Amniotic stem cell (primary cell): ENCODE measurements around the gene NR6A1.
"Not testable (repeated sequence)": the region's sequence is repeated elsewhere in the genome, so short reads cannot be mapped to it uniquely, and the experiment has no call there.

ENCODE experiments used
- DNase-seq: peaks from one replicate; lab custom pipeline; 2025; lab: John Stamatoyannopoulos, UW

Gene NR6A1

DNA sequence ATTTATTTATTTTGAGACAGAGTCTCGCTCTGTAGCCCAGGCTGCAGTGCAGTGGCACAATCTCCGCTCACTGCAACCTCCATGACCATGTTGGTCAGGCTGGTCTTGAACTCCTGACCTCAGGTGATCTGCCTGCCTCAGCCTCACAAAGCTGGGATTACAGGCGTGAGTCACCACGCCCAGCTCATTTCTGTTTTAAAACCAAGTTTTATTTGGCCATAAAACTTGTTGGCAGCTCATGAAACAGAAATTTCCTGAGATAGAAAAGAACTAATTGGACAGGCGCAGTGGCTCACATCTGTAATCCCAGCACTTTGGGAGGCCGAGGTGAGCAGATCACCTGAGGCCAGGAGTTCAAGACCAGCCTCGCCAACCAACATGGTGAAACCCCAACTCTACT, 155.3 kb downstream of the NR6A1 start:
- DNase-seq = not testable (repeated sequence)

DNA sequence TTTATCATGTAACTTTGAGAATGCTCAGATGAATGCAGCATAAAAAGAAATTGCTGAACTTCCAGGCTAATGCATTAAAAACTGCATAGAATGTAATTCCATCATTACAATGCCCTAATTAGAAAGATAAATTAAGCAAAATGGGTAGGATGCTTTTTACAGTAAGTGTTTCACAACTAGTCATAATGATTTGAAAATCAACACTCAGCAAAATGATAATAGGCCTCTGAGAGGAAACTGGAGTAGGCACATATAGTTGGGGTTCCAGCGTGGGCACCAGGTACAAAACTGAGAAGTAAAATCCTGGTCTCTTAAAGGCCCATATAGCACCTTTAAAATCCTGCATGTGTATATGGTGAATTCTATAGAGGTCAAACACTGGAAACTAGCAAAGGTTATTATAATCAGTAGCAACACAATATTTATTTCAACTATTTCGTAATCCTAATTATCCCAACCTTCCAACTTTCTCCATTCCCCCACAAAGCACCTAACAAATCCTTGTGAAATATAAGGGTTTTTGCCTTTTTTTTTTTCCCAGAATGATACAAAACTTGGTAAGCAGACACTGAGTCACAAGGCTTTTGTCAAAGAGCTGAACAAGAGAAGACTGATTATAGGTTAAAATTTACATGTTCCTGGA, 155.9 kb downstream of the NR6A1 start:
- DNase-seq = no peak

DNA sequence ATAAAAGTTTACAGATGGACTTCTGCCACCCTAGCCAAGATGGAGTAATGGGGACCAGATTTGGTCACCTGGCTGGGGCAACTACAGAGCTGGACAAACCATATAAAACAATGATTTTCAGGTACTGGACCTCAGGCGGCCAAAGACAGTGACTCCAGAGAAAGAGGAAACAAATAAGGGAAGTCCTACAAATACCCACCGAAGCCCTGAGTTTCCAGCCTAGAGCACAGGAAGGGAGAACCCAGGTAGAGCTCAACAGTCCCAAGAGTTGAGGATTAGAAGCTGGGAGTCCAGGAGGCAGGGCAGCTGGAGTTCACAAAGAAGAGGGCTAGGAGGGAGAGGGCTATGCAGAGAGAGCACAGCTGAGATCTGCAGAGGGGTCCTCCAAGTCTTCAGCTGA, 157.3 kb downstream of the NR6A1 start:
- no peak for DNase-seq

DNA sequence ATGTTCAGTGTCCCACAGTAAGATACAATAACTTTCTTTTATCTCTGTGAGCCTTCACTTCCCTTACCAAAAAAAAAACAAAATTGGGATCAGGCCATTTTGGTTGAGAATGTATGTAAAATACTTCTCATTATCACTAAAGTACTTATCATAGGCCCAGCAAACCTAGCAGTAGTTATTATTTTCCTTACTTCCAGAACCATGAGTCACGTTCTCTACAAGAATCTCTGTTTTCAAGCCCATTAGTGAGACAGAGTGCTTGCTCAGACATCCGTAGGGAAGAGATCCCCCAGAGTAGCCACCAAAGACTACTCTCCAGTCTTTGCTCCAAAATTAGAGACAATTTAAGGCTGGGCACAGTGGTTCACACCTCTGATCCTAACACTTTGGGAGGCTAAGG, 160.0 kb downstream of the NR6A1 start:
- no peak for DNase-seq

DNA sequence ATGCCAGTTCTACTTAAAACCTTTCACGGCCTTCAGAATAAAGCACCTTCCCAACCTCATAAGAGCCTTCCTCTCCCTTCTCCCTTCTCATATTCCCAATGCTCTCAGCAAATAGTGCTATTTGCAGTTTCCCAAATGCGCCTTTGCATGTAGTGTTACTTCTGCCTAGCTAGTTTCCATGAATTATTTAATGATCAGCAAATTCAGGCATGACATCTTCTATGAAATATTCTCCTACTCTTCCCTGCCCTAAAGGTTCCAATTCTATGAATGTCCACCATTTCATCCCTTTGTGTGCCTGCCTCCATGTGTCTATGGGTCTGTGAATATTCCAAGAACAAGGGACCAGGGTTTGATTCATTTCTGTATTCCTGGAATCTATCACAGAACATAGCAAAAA, 165.1 kb downstream of the NR6A1 start:
- no peak for DNase-seq

DNA sequence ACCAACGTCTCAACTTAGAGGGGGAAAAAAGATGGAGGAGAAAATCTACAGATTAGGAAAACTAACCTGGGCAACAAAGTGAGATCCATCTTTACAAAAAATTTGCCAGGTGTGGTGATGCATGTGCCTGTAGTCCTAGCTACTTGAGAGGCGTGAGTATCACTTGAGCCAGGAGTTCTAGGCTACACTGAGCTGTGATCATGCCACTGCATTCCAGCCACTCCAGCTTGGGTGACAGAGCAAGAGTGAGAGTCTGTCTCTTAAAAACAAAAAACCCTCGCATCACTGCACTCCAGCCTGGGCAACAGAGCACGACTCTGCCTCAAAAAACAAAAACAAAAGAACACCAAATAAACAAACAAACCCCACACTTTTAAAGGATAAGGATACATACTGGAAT, 165.9 kb downstream of the NR6A1 start:
- no peak for DNase-seq

DNA sequence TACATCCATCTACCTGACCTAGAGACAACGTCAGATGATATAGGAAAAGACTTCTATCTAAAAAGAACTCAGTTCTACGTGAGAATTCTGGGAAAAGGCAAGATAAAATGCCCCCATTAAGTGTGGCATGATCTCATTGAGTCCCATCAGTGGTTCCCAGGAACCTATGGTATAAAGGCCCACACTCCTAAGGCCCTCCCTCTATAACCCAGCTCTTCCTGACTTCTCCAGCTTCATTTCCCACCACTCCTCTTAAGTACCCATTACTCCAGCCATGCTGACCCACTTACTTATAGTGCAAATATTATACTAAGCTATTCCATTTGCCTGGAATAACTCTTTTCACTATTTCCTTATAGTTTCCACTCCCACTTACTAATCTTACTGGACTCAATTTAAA, 168.5 kb downstream of the NR6A1 start:
- DNase-seq = no peak

DNA sequence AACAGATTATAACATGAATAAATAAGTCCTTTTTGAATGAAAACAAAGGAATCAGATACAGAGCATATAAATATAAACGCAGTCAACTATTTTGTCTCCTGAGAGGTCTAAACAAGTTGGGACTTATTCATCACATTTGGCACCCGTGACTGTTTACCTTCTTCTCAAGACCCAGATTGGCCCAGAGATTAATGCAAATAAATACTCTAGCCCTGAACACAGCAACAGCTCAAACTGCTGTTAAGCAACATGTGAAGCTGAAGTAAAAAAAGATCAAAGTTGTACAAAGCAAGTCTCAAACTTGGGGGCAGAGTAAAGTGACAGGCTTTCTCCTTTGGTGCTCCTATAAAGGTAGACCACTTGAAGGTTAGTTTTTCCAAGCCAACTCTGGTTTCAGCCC, 168.9 kb downstream of the NR6A1 start:
- no peak for DNase-seq

DNA sequence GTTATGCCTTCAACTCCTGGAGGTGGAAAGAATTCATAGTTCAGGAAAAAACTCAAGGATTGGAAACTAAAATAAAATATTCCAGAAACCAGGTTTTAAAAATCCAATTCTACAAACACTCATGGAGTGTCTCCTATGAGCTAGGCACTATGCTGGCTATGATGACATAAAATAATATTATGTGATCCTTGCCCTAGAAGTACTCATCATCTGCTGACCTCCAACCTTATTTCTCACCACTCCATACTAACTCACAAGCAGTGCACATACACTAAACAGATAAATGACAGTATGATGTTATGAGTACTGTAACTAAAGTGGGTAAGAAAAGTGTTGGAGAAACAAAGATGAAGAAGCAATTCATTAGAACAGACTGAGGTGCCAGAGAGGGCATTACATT, 170.7 kb downstream of the NR6A1 start:
- DNase-seq = no peak

DNA sequence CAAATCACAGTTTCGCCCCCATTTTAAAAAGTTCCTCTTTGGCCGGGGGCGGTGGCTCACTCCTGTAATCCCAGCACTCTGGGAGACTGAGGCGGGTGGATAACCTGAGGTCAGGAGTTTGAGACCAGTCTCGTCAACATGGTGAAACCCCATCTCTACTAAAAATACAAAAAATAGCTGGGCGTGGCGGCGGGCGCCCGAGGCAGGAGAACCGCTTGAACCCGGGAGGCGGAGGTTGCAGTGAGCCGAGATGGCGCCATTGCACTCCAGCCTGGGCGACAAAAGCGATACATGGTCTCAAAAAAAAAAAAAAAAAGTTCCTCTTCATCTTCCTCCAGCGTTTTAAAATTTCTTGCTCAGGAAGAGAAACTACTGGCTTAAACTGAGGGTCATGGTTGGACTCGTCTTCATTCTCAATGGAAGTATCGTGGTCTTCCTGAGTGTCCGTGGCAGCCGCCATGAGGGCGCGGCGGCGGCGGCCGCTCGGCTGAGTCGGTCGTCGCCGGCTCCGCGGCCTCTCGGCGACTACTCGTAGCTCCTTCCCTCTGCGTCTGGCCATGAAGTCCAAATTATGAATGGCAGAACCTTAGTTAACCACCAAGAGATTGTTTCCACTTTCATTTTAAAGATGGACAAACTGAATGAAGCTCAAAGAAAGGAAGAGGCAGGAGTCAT, 171.9 kb downstream of the NR6A1 start:
- no peak for DNase-seq

DNA sequence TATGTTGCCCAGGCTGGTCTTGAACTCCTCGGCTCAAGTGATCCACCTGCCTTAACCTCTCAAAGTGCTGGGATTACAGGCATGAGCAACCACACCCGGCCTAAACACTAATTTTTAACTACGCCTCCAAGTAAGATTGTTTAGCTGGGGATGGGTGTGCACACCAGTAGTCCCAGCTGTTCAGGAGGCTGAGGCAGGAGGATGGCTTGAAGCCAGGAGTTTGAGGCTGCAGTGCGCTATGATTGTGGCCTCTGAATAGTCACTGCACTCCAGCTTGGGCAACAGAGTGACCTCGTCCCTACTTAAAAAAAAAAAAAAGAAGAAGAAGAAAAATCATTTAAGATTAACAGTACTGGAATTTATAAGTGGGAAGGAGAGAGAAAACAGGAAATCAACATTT, 173.1 kb downstream of the NR6A1 start:
- no peak for DNase-seq

DNA sequence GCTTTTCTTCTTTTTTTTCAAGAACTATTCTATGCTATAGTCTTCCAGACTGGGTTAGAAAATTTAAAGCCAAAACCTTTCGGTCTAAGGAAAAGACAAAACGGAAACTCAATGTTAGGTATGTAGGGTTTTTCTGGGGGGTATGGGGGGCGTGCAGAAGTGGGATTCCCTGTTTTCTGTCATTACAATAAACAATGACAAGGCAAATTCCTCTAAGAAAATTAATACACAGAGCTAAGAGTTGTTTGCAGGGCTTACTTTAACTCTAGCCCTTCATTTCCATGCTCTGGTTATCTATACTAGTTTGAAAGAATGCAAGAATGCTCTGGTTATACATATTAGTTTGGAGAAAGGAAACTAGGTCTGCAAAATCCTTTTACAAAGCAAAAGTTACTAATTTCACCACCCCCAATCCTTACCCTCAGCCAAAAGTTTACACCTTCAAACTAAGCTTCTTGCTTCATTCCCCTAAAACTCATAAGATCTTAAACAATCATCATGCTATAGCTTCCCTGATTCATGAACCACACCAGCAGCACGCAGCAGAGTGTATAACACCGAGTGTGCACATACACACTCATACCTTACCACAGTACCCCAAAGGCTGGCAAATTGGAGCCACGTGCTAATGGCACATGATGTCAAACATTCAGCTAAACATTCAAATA, 174.8 kb downstream of the NR6A1 start:
- no peak for DNase-seq

DNA sequence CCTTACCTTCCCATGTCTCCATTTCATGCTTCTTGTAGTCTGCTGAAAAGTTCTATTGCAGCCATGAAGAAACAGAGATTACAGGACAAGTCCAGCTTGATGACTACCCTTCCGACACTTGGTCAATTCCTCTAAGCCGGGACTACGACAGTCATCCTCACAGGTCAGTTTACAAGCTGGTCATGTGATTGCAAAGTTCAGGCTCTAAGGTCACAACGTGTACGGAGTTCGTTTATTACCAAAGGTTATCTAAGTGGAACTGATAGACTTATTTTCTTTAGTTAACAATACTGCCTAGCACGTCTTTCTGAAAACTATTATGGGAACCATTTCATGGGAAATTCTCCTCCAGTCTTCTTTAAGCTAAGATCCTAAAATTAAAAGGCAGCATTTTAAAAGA, 175.4 kb downstream of the NR6A1 start:
- DNase-seq = no peak

DNA sequence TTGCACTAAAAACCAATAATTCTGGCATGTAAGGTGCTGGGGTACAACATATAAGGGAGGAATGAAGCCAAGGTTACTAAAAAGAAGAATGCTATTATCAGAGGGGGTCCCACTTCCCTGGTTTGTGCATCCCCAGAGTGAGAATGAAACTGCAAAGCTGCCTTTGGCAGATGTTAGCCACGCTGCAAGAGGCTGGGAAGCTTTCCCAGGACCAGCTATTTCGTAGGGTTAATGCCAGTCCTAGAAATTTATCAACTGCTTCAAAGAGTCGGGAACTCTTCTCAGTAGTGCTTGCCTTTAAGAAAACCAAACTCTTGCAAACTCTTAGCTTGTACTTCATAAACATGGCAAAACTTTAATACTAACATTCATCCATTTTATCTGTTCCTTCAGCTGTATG, 176.4 kb downstream of the NR6A1 start:
- DNase-seq = no peak

DNA sequence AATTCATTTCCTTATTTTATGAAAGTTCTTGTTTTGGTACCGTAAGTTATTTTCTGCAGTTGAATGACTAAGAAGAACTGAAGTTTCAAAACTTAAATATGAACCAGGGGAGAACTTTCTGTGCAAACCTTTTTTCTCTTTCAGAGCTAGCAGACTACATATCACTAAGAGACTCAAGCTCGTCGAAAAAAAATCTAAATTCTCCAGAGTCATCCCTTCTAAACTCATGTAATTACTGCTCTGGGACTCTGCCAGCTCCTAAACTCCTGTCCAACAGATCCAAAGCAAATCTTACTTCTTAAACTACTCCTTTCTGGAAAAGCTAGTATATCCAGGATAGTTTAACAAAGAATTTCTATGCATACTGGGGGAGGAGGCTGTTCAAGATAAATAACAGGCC, 176.9 kb downstream of the NR6A1 start:
- DNase-seq = no peak

DNA sequence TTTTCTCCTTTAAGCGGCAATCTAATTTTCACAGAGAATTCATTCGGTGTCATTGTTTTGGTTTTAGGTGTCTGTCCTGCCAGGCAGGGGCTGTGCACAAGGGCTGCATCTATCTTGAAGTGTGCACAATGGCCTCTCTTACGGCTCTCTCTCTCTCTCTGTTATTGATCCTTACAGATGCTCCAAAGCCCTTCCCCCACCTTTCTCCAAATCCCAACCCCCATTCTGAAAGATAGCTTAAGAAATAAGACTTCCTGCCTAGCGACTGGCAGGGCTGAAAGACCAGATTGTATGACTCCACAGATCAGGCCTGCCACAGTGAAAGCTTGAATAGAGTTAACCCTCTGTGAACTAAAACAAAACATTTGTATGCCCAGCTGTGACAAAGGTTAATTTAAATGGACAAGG, 177.5 kb downstream of the NR6A1 start:
- DNase-seq = no peak

DNA sequence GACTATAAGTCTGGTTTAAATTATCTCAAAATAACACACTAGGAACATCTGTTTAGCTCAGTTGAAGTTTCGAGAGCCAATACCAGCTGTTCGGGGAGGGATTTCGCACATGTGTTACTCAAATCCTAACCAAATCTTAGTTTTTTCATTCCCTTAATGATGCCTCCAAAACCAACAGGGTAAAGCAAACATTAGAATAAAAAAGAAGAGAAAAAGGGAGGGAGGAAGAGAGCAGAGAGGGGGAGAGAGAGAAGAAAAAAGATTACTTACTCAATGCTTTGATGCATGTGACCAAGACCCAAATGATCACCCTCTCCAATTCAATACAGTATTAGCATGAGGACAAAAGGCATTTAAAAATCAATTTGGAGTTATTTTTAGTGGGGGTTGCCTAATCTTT, 177.9 kb downstream of the NR6A1 start:
- no peak for DNase-seq

DNA sequence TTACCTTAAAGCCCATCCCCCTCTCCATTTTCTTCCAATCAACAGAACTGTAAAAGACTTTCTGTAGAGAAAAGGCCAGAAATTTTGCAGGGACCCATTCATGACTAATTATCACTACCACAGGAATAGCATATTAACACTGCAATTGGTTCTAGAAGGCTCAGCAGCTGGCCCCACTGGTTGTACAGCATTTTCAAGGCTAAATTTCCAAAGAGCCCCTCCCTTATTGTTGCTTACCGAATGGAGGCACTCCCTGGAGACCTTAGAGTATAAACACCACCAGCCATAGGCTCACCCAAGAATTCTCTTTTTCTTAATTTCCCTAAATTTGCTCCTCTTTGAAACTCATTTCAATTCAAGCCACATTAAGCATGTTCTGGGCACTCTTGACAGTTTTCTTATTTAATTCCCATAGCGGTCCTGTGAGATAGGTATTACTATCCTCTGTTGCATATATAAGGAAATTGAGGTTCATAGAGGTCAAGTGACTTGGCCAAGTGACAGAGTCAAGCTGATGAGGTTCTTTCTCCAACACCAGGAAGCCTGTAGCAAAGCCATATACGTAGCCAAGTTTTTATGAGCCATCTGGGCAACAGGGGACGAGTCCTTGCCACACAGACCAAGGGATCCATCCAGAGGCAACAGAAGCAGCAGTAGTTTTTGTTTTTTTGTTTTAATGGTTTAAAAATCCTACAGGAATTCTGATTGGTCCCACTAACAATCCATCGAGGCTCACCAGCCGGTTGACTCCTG, 180.0 kb downstream of the NR6A1 start:
- DNase-seq = no peak

DNA sequence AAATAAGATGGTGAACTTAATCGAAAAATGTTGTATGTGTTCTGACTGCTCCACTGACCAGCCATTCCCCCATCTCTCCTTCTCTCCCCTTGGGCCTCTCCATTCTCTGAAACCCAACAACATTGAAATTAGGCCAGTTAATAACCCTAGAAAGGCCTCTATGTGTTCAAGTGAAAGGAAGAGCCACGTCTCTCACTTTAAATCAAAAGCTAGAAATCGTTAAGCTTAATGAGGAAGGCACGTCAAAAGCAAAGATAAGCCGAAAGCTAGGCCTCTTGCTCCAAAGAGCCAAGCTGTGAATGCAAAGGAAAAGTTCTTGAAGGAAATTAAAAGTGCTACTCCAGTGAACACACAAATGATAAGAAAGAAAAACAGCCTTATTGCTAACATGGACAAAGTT, 186.5 kb downstream of the NR6A1 start:
- no peak for DNase-seq

DNA sequence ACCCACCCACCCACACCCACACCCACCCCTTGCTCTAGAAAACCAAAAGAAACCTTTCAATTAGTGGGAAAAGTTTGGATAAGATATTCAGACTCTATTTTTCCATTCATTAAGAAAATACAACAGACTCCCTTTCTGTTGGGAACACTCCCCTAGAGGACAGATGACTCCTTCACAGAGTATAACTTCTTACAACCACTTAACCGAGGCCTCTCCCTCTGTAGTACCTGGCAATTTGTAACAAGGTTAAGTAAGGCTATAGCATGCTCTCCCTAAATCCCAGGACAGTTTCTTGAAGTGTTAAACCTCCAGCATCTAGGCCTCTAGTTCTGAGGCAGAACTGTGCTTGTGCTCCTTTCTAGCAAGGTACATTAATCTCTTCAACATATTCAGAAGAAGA, 188.0 kb downstream of the NR6A1 start:
- no peak for DNase-seq

DNA sequence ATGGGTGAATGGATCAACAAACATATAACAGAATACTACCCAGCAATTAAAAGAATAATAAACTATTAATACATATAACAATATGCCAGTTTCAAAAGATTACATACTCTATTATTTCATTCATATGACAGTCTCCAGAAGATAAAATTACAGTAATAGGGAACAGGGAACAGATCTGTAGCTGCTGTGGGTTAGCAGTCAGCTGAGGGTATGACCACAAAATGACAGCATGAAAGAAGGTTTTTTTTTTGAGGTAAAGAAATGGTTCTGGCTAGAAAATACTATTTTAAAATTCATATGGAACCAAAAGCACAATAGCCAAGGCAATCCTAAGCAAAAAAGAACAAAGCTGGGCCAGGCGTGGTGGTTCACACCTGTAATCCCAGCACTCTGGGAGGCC, 190.9 kb downstream of the NR6A1 start:
- no peak for DNase-seq

DNA sequence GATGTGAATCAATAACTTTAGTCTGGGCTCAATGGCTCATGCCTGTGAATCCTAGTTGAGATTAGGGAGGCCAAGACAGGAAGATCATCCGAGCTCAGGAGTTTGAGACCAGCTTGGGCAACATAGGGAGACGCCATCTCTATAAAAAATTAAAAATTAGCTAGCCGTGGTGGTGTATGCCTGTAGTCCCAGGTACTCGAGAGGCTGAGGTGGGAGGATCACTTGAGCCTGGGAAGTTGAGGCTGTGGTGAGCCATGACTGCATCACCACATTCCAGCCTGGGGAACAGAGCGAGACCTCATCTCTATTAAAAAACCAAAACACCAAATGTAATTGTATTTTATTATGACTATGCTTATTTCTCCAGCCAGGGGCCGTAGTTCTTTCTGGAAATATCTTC, 194.4 kb downstream of the NR6A1 start:
- DNase-seq = no peak
